ENCODE results near the gene PHLDB2.

PHLDB2 gene

DNA sequence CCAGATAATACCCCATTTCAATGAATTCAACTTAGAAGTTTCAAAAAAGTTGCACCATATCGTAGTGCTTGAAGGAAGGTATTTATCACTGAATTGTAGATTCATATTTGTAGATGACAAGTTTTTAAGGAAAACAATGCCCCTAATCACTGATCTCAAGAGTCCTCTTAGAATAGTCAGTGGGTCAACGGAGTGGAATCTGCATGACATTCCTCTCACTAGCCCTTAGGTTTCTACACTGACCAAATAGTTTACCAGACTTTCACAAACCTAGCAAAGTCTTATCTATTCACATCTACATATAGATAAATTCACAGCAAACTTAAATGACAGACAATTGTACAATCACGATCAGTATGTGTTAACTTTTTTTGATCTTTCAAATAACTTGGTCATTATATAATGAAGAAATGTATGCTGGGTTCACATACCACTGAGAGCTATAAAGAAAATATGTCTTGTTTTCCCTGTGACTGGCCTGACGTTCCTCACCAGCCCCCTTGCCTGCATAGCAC is 35.7 kb upstream of the PHLDB2 start:
- Histone ChIP-seq H2BK15ac (replicated peaks; ENCODE audit: low read depth) (no peak overlapping the region), H3K27me3 (ENCODE audit: insufficient read depth, low read length, poor library complexity) (no peaks in the 10 kb centered on the region), H3K9ac (ENCODE audit: low read length) (no peak overlapping the region), H4K5ac (ENCODE audit: low read length) (no peak overlapping the region), H3K79me1 (ENCODE audit: low read length) (no peaks in the 10 kb centered on the region), H2AK5ac (ENCODE audit: low read length) (no peak overlapping the region), H3K23ac (ENCODE audit: low read length) (no peak overlapping the region), H3K36me3 (ENCODE audit: control insufficient read depth, insufficient read depth, low read length) (no peaks in the 10 kb centered on the region), H2BK120ac (ENCODE audit: low read depth, low read length) (no peak overlapping the region), H3K27ac (ENCODE audit: low read depth, low read length) (no peak overlapping the region), H2BK5ac (ENCODE audit: low read length) (no peak overlapping the region), H3K4ac (ENCODE audit: low read depth, low read length) (no peak overlapping the region), H3K4me1 (ENCODE audit: control insufficient read depth, low read depth, low read length) (no peaks in the 10 kb centered on the region), H3K4me2 (ENCODE audit: low read length) (no peak overlapping the region), H4K8ac (ENCODE audit: low read depth, low read length) (no peak overlapping the region), H3K79me2 (ENCODE audit: control insufficient read depth, insufficient read depth, low read length) (no peaks in the 10 kb centered on the region), H3K4me3 (ENCODE audit: low read length) (no peak overlapping the region), H3K18ac (ENCODE audit: low read length) (no peak overlapping the region), H3K56ac (ENCODE audit: low read length) (no peak overlapping the region)
- DNase-seq = no peak
- WGBS (ENCODE audit: extremely low coverage, insufficient coverage, low lambda C conversion rate) = no CpG with 5 or more reads among the region's 4 CpGs

DNA sequence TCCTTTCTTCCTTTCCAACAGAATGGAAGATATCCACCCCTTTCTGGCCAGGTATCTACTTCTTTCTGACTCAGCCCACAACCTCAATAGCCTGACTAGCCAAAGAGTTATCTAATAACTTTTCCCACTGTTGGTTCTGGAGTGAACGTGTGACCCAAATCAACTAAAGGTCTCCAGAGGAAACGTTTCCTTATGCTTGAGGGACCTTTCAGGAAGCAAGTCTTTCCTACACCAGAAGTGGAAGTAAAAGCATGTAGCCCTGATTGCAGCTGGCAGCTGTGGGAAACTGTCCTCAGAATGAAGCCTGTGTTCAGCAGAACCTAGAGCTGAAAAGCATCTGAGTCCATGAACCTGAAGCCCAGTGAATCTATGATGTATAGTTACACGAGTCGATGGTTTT is 34.7 kb upstream of the PHLDB2 start:
- H3K36me3 ChIP-seq (ENCODE audit: control insufficient read depth, insufficient read depth, low read length) = no peaks in the 10 kb centered on the region
- H3K4me1 ChIP-seq (ENCODE audit: control insufficient read depth, low read depth, low read length) = no peaks in the 10 kb centered on the region
- no peak overlapping the region for H3K23ac ChIP-seq (ENCODE audit: low read length)
- no peak overlapping the region for H3K4ac ChIP-seq (ENCODE audit: low read depth, low read length)
- no peak overlapping the region for H3K4me2 ChIP-seq (ENCODE audit: low read length)
- no peak overlapping the region for H3K18ac ChIP-seq (ENCODE audit: low read length)
- WGBS (ENCODE audit: extremely low coverage, insufficient coverage, low lambda C conversion rate) = no CpG with 5 or more reads among the region's 4 CpGs
- H3K56ac ChIP-seq (ENCODE audit: low read length) = no peak overlapping the region
- no peak overlapping the region for H2AK5ac ChIP-seq (ENCODE audit: low read length)
- no peaks in the 10 kb centered on the region for H3K27me3 ChIP-seq (ENCODE audit: insufficient read depth, low read length, poor library complexity)
- no peak overlapping the region for H2BK120ac ChIP-seq (ENCODE audit: low read depth, low read length)
- no peak for DNase-seq
- no peaks in the 10 kb centered on the region for H3K79me1 ChIP-seq (ENCODE audit: low read length)
- H2BK15ac ChIP-seq (replicated peaks; ENCODE audit: low read depth) = no peak overlapping the region
- H4K8ac ChIP-seq (ENCODE audit: low read depth, low read length) = no peak overlapping the region
- H4K5ac ChIP-seq (ENCODE audit: low read length) = no peak overlapping the region
- no peak overlapping the region for H3K27ac ChIP-seq (ENCODE audit: low read depth, low read length)
- H2BK5ac ChIP-seq (ENCODE audit: low read length) = no peak overlapping the region
- H3K9ac ChIP-seq (ENCODE audit: low read length) = no peak overlapping the region
- no peak overlapping the region for H3K4me3 ChIP-seq (ENCODE audit: low read length)
- H3K79me2 ChIP-seq (ENCODE audit: control insufficient read depth, insufficient read depth, low read length) = no peaks in the 10 kb centered on the region

DNA sequence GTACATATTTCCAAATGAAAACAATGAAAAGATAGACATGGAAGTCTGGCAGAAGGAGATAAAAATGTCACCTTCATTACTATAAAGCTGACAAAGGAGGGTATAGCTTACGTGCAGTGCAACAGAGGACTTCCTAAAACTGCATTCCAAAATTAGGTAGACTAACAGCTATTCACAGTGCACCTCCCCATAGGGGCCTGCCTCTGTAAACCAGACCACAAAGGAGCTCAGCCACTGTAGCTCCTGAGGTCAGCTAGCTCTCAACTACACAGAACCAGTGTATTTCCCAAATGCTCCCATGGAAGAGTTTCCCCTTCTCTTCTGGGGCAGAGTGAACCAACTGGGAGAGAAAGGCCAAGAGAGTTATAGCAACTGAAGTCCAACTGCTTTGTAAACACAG is 31.2 kb upstream of the PHLDB2 start:
- Histone ChIP-seq H3K4me3 (ENCODE audit: low read length) (no peak overlapping the region), H3K56ac (ENCODE audit: low read length) (no peak overlapping the region), H2BK5ac (ENCODE audit: low read length) (no peak overlapping the region), H3K79me2 (ENCODE audit: control insufficient read depth, insufficient read depth, low read length) (no peaks in the 10 kb centered on the region), H3K4me2 (ENCODE audit: low read length) (no peak overlapping the region), H3K9ac (ENCODE audit: low read length) (no peak overlapping the region), H3K27ac (ENCODE audit: low read depth, low read length) (no peak overlapping the region), H3K4me1 (ENCODE audit: control insufficient read depth, low read depth, low read length) (no peaks in the 10 kb centered on the region), H4K5ac (ENCODE audit: low read length) (no peak overlapping the region), H3K27me3 (ENCODE audit: insufficient read depth, low read length, poor library complexity) (no peaks in the 10 kb centered on the region), H4K8ac (ENCODE audit: low read depth, low read length) (no peak overlapping the region), H3K4ac (ENCODE audit: low read depth, low read length) (no peak overlapping the region), H2BK15ac (replicated peaks; ENCODE audit: low read depth) (no peak overlapping the region), H2AK5ac (ENCODE audit: low read length) (no peak overlapping the region), H3K23ac (ENCODE audit: low read length) (no peak overlapping the region), H2BK120ac (ENCODE audit: low read depth, low read length) (no peak overlapping the region), H3K36me3 (ENCODE audit: control insufficient read depth, insufficient read depth, low read length) (no peaks in the 10 kb centered on the region), H3K79me1 (ENCODE audit: low read length) (no peaks in the 10 kb centered on the region), H3K18ac (ENCODE audit: low read length) (no peak overlapping the region)
- DNase-seq = no peak
- WGBS (ENCODE audit: extremely low coverage, insufficient coverage, low lambda C conversion rate) = no CpG with 5 or more reads among the region's 1 CpG

DNA sequence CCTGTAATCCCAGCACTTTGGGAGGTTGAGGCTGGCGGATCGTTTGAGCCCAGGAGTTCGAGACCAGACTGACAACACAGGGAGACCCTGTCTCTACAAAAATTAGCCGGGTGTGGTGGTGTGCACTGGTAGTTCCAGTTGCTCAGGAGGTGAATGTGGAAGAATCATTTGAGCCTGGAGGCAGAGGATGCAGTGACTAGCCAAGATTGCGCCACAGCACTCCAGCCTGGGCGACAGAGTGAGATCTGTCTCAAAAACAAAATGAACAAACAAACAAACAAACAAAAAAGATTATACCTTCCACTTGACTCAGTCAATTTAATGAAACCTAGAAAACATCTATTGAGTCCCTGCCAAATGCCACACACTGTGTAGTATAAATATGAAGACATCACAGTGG is 30.5 kb upstream of the PHLDB2 start:
- H3K79me1 ChIP-seq (ENCODE audit: low read length) = no peaks in the 10 kb centered on the region
- no peaks in the 10 kb centered on the region for H3K4me1 ChIP-seq (ENCODE audit: control insufficient read depth, low read depth, low read length)
- H4K8ac ChIP-seq (ENCODE audit: low read depth, low read length) = no peak overlapping the region
- no peak overlapping the region for H3K4me3 ChIP-seq (ENCODE audit: low read length)
- no peak overlapping the region for H3K56ac ChIP-seq (ENCODE audit: low read length)
- no peak overlapping the region for H2BK15ac ChIP-seq (replicated peaks; ENCODE audit: low read depth)
- H3K36me3 ChIP-seq (ENCODE audit: control insufficient read depth, insufficient read depth, low read length) = no peaks in the 10 kb centered on the region
- H3K4me2 ChIP-seq (ENCODE audit: low read length) = no peak overlapping the region
- H2BK5ac ChIP-seq (ENCODE audit: low read length) = no peak overlapping the region
- H2AK5ac ChIP-seq (ENCODE audit: low read length) = no peak overlapping the region
- no peak overlapping the region for H3K27ac ChIP-seq (ENCODE audit: low read depth, low read length)
- no peak overlapping the region for H3K4ac ChIP-seq (ENCODE audit: low read depth, low read length)
- H3K23ac ChIP-seq (ENCODE audit: low read length) = no peak overlapping the region
- H3K18ac ChIP-seq (ENCODE audit: low read length) = no peak overlapping the region
- no peaks in the 10 kb centered on the region for H3K79me2 ChIP-seq (ENCODE audit: control insufficient read depth, insufficient read depth, low read length)
- H4K5ac ChIP-seq (ENCODE audit: low read length) = no peak overlapping the region
- no peak overlapping the region for H3K9ac ChIP-seq (ENCODE audit: low read length)
- H3K27me3 ChIP-seq (ENCODE audit: insufficient read depth, low read length, poor library complexity) = no peaks in the 10 kb centered on the region
- WGBS (ENCODE audit: extremely low coverage, insufficient coverage, low lambda C conversion rate) = no CpG with 5 or more reads among the region's 6 CpGs
- no peak for DNase-seq
- no peak overlapping the region for H2BK120ac ChIP-seq (ENCODE audit: low read depth, low read length)

DNA sequence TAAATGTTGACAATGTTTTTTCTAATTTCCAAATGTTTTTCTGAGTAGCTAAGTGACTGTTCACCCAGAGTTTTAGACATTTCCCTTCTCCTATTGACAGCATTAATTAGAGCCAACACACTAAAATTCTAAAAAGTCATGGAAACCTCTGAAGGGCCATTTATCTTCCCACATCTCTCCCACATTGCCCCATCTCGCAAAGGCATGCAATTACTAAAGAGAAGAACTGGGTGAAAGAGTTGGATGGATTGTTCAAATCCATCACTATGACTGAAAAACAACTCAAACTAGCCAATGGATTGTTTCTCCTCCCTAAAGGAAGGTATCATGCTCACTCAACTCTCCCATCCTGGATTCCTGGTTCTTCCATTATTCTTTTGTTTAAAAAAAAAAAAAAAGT is 30.0 kb upstream of the PHLDB2 start:
- H4K8ac ChIP-seq (ENCODE audit: low read depth, low read length) = no peak overlapping the region
- no peak overlapping the region for H3K18ac ChIP-seq (ENCODE audit: low read length)
- WGBS (ENCODE audit: extremely low coverage, insufficient coverage, low lambda C conversion rate) = no CpG with 5 or more reads among the region's 1 CpG
- no peaks in the 10 kb centered on the region for H3K36me3 ChIP-seq (ENCODE audit: control insufficient read depth, insufficient read depth, low read length)
- H3K9ac ChIP-seq (ENCODE audit: low read length) = no peak overlapping the region
- H2AK5ac ChIP-seq (ENCODE audit: low read length) = no peak overlapping the region
- H3K79me1 ChIP-seq (ENCODE audit: low read length) = no peaks in the 10 kb centered on the region
- no peak overlapping the region for H3K4me3 ChIP-seq (ENCODE audit: low read length)
- DNase-seq = no peak
- H2BK120ac ChIP-seq (ENCODE audit: low read depth, low read length) = no peak overlapping the region
- no peak overlapping the region for H3K4me2 ChIP-seq (ENCODE audit: low read length)
- no peak overlapping the region for H3K23ac ChIP-seq (ENCODE audit: low read length)
- H2BK15ac ChIP-seq (replicated peaks; ENCODE audit: low read depth) = no peak overlapping the region
- no peaks in the 10 kb centered on the region for H3K79me2 ChIP-seq (ENCODE audit: control insufficient read depth, insufficient read depth, low read length)
- no peaks in the 10 kb centered on the region for H3K27me3 ChIP-seq (ENCODE audit: insufficient read depth, low read length, poor library complexity)
- H2BK5ac ChIP-seq (ENCODE audit: low read length) = no peak overlapping the region
- no peak overlapping the region for H3K56ac ChIP-seq (ENCODE audit: low read length)
- no peak overlapping the region for H4K5ac ChIP-seq (ENCODE audit: low read length)
- no peak overlapping the region for H3K4ac ChIP-seq (ENCODE audit: low read depth, low read length)
- H3K27ac ChIP-seq (ENCODE audit: low read depth, low read length) = no peak overlapping the region
- H3K4me1 ChIP-seq (ENCODE audit: control insufficient read depth, low read depth, low read length) = no peaks in the 10 kb centered on the region

DNA sequence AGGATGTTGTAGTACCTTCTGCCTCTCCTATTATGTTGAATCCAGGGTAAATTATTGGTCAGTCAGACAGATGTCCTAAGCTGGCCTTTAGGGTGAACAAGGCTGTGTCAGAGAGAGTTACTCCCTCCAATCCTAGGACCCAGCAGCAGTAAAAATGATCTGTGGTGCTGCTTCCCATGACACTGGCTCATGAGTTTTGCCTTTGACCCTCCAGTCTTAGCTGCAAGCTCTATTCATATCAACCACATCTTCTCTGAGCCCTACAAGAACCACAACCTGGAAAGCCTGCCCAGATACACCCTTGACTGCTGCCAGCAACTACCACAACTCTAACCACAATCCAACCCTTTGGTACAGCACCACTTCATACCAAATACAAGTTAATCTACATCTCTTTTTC is 27.2 kb upstream of the PHLDB2 start:
- no peak overlapping the region for H3K23ac ChIP-seq (ENCODE audit: low read length)
- no peak overlapping the region for H3K4ac ChIP-seq (ENCODE audit: low read depth, low read length)
- no peak overlapping the region for H2BK120ac ChIP-seq (ENCODE audit: low read depth, low read length)
- H3K4me2 ChIP-seq (ENCODE audit: low read length) = no peak overlapping the region
- H4K5ac ChIP-seq (ENCODE audit: low read length) = no peak overlapping the region
- H2AK5ac ChIP-seq (ENCODE audit: low read length) = no peak overlapping the region
- no peak overlapping the region for H3K4me3 ChIP-seq (ENCODE audit: low read length)
- H3K4me1 ChIP-seq (ENCODE audit: control insufficient read depth, low read depth, low read length) = no peaks in the 10 kb centered on the region
- H3K27ac ChIP-seq (ENCODE audit: low read depth, low read length) = no peak overlapping the region
- no peaks in the 10 kb centered on the region for H3K79me2 ChIP-seq (ENCODE audit: control insufficient read depth, insufficient read depth, low read length)
- H3K27me3 ChIP-seq (ENCODE audit: insufficient read depth, low read length, poor library complexity) = no peaks in the 10 kb centered on the region
- no peak overlapping the region for H3K9ac ChIP-seq (ENCODE audit: low read length)
- no peaks in the 10 kb centered on the region for H3K79me1 ChIP-seq (ENCODE audit: low read length)
- no peak overlapping the region for H3K18ac ChIP-seq (ENCODE audit: low read length)
- H3K36me3 ChIP-seq (ENCODE audit: control insufficient read depth, insufficient read depth, low read length) = no peaks in the 10 kb centered on the region
- H2BK15ac ChIP-seq (replicated peaks; ENCODE audit: low read depth) = no peak overlapping the region
- no peak overlapping the region for H2BK5ac ChIP-seq (ENCODE audit: low read length)
- no peak overlapping the region for H4K8ac ChIP-seq (ENCODE audit: low read depth, low read length)
- H3K56ac ChIP-seq (ENCODE audit: low read length) = no peak overlapping the region
- no peak for DNase-seq
